OCI-LY1 (cell line): ENCODE measurements around the gene RPL37.

ENCODE experiments used
- EZH2 ChIP-seq: fragments of 200-600 bp; sonication (generic), shearing (Covaris generic); IDR thresholded peaks from 2 replicates; pipeline ENCODE4 v1.8.0; 2017; ENCODE audit warnings: borderline replicate concordance, mixed run types, mild to moderate bottlenecking, antibody characterized with exemption, low read length, moderate library complexity, mixed read lengths
- TF ChIP-seq, protein P1 (sequence below): fragments of 200-600 bp; sonication (generic), shearing (Covaris generic); IDR thresholded peaks from 2 replicates; pipeline ENCODE4 v1.5.1; 2017; ENCODE audit warnings: mild to moderate bottlenecking, antibody characterized with exemption, low read length, moderate library complexity, mixed read lengths

DNA sequence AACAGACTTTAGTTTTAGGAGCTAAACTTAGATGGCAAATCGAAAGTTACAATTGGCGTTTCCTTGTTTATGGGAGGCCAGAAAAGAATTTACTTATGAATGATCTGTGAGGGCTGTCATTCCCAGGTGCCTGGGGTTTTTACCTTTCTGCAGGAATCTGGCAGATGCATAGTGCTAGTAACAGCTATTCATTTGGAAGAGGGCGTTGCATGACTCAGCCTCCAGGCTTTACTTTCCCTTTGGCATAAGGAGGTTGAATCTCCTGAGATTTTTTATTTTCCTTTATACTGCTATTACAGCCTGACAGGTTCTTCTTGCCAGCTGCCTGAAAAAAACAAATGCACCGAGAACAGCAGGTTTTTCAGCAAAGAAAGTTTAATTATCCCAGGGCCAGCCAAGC lies 36.2 kb upstream of the RPL37 start:
- TF ChIP-seq, protein P1, sequence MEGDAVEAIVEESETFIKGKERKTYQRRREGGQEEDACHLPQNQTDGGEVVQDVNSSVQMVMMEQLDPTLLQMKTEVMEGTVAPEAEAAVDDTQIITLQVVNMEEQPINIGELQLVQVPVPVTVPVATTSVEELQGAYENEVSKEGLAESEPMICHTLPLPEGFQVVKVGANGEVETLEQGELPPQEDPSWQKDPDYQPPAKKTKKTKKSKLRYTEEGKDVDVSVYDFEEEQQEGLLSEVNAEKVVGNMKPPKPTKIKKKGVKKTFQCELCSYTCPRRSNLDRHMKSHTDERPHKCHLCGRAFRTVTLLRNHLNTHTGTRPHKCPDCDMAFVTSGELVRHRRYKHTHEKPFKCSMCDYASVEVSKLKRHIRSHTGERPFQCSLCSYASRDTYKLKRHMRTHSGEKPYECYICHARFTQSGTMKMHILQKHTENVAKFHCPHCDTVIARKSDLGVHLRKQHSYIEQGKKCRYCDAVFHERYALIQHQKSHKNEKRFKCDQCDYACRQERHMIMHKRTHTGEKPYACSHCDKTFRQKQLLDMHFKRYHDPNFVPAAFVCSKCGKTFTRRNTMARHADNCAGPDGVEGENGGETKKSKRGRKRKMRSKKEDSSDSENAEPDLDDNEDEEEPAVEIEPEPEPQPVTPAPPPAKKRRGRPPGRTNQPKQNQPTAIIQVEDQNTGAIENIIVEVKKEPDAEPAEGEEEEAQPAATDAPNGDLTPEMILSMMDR = no peak
- TF ChIP-seq EZH2 = no peak
